NCI-H2081 (cell line): ENCODE data around the gene BYSL.
A peak's percentile ranks its signal among the peaks of the same experiment; 100 is the strongest.

ENCODE experiments used
- DNase-seq, 2 experiments: peaks; one replicate each; lab custom pipeline; 2025; lab: John Stamatoyannopoulos, UW

The BYSL gene

DNA sequence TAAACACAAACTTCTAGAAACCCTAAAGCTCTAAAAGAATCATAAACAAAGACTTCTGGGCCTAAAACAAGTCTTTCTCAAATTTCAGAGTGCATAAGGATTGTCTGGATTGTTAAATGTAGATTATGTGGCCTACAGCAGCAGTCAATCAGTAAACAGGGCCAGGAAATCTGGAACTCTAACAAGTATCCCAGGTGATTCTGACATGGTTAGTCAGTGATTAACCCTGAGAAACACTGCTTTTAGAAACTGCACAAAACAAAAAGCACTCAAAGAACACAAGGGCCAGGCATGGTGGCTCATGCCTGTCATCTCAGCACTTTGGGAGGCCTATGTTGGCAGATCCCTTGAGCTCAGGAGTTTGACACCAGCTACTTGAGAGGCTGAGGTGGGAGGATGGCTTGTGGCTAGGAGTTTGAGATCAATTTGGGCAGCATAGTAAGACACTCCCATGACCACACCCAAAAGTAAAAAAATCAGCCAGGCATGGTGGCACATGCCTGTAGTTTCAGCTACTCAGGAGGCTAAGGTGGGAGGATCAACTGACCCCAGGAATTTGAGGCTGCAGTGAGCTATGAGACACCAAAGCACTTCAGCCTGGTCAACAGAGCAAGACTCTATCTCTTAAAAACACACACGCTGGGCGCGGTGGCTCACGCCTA lies 6.3 kb upstream of the BYSL start:
- no peak for DNase-seq

DNA sequence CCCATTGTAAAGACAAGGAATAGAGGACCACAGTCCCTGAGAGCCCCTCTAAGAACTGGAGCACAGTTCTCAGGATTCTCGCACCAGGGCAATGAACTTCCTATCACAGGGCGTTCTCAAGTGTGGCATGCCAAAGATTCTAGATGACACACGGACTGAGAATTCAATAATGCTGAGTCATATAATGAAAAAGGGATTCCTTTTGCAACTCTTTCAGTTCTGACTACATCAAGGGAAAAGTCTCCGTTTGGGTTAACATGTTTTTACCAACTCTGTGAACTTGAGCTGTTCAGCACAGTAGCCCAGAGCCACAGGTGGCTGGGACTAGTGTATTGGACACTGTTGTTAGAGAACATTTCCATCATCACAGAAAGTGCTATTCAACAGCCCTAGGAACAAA lies 3.8 kb upstream of the BYSL start:
- DNase-seq: no peak

DNA sequence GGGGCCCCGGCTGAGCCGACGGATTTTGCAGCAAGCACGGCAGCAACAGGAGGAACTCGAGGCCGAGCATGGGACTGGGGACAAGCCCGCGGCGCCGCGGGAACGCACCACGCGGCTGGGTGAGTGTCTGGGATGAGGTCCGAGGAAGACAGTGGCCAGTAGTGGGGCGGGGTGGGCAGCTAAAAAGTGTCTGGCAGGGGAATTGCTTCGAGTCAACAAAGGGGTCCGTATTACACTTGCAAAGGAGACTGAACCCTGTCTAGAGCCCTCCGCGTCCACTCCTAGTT lies 356 bp downstream of the BYSL start:
- peak in 1 of 2 experiments; percentile 42 for DNase-seq

DNA sequence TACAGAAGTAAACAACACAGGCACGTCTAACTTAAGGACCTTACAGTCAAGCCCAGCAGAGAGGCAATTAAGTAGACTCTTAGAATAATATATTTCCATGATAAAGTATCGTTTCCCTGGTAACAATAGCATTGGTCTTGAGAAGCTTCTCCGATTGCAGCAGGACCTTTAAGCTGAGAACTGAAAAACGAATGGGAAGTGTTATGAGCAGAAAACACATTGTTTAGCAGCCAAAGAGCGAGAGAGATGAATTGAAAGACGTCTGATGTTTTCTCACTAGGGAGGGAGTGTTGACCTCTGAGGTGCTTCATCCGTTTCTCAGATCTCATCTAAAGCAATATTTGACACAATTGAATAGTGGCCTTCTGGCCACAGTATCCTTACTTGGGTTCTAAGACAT lies 855 bp downstream of the BYSL start:
- DNase-seq: no peak

DNA sequence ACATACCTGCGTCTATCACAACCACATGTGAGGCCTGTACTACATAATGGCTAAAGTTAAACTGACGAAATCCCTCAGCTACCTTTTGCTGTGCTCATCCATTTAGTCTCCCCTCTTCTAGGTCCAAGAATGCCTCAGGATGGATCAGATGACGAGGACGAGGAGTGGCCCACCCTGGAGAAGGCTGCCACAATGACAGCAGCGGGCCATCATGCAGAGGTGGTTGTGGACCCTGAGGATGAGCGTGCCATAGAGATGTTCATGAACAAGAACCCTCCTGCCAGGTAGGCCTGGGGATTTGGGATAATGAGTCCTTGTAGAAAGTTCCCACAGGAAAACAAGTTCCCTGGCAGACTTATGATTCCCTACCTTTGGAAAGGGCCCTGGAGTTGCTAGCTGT lies 6.0 kb downstream of the BYSL start:
- DNase-seq: no peak

DNA sequence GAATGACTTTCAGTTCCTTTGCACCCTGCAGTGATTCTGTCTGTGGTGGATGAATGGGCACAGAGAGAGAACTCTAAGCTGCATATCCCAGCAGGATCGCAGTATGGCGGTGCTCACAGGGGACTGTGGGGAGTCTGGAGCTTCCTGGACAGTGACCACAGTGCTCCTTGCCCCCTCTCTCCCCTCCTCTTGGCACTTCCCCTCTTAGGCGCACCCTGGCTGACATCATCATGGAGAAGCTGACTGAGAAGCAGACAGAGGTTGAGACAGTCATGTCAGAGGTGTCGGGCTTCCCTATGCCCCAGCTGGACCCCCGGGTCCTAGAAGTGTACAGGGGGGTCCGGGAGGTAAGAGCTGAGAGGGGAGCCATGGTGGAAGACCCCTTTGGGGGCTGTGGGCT lies 8.6 kb downstream of the BYSL start:
- no peak for DNase-seq

DNA sequence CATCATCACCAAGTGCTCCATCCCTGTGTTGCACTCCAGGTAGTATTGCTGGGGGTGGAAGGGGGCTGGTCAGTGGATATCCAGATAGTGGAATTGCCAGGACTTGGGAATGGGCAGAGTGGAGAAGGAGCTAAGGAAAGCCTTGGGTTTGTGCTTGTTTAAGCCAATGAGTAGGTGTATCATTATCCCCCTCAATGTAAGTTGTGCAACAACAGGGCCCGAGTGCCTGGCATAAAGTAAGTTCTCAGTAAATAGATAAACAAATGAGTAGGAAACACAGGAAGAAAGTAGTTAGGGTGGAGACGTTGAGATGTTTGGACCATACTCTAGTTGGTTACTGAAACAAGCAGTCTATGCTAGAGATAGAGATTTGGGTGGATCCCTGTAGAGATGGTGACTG lies 10.5 kb downstream of the BYSL start:
- no peak for DNase-seq

DNA sequence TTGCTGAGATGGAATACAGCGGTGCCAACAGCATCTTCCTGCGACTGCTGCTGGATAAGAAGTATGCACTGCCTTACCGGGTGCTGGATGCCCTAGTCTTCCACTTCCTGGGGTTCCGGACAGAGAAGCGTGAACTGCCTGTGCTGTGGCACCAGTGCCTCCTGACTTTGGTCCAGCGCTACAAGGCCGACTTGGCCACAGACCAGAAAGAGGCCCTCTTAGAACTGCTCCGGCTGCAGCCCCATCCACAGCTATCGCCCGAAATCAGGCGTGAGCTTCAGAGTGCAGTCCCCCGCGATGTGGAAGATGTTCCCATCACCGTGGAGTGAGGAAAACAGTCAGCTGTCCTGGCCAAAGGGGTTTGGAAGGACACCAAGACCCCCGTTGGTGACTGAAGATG lies 11.1 kb downstream of the BYSL start:
- DNase-seq: no peak

DNA sequence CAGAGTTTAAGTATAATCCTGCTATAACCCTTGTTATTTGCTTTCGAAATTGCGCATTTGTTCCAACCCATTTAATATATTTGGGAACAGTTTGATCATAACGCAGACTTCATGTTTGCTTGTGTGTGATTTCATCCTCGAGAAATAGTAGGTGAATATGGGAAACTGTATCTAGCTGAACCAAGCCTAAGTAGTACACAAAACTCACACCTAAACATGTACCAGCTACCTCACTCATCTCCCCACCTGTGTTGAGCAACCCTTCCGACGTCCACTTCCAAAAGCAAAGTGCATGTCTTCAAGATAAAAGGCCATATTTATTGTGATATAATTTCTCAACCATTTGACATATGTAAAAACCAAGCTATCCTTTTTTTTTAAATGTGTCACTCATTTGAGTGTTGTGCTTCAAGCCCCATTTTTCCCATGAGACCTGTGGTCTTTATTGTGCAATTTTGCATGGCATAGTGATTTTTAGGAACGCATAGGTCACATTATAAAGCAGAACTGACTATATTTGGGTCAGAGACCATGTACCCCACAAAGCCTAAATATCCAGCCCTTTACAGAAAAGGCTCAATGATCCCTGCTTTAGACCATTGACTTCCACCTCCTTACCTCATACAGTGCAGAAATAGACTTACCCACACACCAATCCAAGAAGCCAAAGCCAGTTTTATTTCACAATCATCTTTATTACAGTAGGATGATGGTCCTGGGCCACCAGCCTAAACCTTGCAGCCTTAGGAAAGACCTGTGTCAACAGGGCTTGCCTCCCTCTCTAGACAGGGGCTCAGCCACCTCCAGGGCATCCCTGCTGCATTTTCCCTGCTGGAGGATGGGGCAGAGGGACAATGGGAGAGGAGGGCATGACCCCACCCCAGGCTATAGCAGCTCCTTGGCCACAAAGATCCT lies 13.2 kb downstream of the BYSL start:
- DNase-seq: no peak

DNA sequence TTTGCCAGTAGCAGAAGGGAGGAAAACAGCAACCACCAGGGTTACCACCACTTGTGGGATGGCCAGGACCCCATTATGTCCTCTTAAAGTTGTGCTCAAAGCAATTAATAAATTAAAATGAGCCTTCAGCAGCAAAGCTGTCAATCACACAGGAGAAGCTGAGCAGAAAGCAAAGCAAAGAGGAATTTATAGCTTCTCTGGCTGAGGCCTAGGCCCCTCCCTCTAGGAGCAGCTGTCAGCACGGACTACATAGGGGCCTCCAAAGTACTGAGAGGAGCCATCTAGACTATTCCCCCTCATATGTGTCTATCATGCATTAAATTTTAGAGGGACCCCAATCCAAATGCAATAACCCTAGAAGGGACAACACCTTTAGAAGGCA lies 13.9 kb downstream of the BYSL start:
- DNase-seq: no peak

DNA sequence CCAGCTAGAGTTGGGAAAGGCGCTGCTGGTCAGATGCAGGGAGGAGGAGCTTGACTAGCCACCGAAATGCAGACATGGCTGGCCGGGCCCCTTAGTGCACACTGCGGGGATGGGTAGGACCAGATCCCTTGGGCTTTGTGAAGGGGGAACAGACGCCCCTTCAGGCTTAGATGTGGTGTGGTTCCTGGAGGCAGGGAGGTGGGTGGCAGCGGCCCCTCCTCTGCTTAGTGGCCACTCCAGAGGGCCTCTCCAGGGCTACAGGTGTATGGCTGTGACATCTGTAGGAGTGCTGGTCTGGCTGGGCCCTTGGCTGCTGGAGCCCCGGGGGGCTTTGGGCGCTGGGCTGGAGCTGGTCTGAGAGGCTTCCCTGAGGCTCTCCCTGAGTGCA lies 14.4 kb downstream of the BYSL start:
- DNase-seq: no peak

DNA sequence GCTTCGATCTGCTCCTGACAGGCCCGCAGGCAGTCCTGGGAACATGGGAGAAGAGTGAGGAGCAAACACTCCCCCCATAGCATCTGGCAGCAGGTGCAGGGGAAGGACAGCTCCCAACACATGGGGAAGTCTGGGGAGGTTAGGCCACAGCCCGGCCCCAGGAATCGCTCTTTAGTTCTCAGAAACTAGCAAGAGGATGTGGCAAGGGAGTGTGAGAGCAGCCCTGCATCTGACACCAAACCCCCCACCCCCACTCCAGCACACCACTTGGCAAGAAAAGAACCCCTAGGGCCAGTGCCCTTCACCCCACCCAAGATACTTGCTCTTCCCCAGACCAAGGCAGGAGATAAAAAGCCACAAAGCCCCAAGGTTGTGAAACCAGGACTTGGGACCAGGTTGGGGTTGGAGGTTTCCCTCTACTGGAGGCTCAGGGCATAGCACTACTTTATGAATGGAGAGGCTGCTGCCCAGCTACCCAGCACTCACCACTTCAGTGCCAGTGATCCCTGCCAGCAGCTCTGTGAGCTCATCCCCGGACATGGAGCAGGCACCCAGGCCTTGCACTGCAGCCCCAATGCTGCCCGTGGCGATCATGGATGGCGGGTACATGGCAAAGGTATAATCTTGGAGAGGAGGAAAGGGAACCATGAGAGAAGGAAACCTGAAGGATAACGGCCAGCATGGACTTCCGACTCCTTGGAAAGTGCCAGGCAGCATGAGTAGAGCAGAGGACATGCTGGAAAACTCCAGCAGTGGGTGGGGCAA lies 15.0 kb downstream of the BYSL start:
- DNase-seq: peak; percentile 39 to 61

DNA sequence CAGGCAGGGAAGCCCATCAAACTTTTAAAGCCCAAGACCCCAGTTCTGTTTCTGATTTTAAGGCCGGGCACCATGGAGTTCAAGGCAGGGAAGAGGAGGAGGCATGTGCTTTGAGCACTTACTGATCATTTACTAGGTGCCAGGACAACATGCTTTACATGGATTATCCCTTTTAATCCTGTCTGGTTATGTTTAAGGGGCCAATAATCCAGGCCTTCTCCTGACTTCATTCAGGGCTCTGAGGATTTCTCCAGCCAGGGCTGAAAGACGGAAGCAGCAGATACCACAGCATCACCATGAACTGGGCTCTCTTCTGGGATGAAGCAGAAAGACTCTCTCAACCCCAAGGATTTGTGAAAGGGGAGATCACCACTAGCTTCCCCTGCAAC lies 16.2 kb downstream of the BYSL start:
- no peak for DNase-seq

DNA sequence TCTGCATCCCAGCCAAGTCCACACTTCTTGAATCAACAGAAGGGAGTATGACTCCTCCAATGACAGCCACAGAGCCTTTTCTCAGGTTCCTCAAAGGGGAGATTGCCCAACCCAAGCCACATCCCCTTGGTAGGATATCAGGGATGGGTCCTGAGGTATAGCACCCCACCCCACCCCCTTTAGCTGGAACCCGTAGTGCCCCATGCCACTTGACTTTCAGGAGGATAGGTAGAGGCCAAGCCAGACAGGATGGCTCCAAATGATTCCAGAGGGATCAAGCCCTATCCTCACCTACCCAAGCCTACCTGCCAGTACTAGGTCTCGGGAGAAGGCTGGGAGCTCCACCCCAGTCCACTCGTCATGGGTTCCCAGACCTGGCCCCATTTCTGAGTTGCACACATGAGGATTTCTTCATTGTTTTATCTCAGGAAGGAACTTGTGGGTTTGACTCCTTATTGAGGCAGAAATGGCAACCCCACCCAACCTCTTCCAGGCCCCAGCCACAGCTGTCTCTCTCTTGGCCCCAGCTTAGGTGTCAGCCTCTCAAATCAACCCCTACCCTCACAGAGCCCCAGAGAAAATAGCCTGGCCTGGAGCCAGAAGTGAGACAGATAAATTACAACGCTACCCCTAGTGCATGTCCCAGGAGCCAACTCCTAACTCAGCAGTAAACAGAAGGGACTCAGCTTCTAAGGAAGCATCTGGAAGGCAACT lies 16.7 kb downstream of the BYSL start:
- DNase-seq: no peak

DNA sequence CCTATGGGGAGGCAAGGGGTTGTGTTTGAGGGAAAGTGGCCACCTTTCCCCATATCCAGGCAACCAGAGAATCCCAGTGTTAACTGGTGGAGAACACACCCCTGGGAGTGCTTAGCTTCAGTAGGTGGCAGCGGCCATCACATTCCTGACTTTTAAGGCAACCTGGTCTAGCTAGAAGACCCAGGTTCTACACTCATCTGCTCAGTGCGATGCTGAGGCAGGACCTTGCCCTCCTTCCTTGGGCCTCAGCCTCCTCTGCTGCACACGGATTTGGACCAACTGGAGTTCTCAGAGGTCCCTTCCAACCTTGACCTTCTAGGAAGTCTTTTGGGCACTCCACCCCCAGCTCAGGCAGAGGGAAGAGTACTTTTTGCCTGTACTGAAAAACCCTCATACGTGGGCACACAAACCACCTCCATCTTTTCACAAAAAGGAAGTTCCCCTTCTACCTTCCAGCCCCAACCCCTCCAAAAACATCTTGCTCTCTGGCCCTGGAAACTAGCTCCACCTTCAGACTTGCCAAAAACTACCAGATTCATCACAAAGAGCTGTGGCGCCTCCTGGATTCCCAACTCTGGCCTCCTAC lies 17.4 kb downstream of the BYSL start:
- no peak for DNase-seq

DNA sequence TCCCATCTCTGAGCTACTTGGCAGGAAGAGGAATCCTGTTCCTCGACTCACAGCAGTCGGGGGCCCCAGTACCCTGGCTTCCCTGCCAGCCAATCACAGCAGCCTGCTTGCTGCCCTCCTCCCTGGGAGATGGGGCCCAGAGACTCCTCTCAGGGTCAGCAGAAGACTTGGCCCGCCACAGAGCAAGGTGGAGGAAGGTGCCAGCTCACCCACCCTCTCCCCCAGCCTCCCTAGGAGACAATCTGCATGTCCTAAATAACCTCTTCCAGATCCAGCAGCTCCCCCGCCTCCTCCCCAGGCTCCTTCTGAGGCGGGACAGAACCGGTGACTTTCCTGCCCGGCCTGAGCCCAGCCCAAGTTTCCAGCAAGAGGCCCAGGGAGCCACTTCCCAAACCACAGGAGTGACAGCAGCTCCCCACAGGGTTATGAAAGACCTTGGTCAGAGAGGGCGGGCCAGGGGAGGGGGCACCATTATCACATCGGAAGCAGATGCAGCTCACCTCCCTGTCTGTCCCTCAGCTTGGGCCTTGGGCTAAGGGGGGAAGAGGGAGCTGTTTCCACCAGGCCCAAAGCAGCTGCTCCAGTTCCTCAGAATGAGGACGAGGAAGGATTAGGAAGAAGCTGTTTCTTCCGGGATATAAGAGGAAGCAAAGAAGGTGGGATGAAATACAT lies 18.0 kb downstream of the BYSL start:
- no peak for DNase-seq

DNA sequence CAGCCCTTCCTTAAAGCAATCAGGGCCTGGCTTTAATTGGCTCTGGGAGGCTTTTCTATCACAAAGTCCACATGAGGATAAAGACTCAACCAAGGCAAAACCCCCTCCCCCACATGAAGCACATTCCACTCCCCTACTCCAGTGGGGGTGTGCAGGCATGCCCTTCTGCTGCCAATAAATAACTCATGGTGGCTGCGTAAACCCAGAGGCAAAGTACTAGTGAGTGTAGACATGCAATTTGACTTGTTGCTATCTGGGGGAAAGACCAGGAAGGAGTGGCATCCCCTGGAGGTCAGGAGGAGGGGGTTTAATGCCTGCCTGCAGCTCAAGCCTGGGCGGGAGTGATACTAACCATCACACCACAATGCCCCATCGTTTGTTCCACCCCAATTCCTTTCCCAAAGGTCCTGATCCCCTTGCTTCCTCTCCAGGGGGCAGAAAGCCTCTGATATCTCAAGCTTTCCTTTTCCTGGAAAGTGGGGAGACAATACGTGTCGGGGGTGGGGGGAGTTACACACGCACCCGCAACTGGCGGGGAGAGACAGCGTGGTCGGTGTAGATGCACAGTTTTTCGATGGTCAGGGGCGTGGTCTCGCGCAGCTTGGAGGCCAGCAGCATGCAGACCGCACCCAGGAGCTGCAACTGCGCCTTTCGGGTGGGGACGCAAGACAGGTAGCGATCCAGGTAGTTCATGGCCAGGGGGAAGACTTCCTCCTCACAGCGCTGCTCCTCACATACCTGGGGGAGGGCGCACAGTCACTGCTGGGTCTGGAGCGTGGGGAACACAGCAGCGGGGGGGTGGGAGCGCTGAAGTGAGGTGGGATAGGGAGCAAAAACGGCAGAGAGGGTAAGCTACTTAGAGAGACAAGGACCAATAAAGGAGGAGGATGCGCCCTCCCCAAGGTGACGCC lies 18.8 kb downstream of the BYSL start:
- no peak for DNase-seq

DNA sequence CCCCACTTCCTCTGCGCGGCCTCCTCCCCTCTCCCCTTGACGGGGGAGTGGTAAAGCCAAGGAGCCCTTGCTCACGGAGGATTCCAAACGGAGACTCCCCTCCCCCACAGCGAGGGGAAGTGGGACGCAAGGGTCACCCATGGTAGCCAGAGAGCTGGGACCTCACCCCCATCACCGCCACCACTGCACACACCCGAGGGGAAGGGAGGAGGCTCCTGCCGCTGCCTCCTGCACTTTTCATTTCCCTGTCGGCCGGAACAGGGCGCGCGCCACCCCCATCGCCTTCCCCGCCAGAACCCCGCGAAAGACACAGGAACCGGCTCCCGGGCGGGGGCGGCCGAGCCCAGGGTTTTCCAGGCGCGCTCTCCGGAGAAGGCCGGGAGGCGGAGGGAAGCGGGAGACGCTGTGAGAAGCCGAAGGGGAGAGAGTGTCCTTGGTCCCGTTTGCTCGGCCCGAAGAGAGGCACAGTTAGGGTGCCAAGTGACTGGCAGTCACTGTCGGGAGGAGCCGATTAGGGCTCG lies 19.5 kb downstream of the BYSL start:
- DNase-seq: no peak

DNA sequence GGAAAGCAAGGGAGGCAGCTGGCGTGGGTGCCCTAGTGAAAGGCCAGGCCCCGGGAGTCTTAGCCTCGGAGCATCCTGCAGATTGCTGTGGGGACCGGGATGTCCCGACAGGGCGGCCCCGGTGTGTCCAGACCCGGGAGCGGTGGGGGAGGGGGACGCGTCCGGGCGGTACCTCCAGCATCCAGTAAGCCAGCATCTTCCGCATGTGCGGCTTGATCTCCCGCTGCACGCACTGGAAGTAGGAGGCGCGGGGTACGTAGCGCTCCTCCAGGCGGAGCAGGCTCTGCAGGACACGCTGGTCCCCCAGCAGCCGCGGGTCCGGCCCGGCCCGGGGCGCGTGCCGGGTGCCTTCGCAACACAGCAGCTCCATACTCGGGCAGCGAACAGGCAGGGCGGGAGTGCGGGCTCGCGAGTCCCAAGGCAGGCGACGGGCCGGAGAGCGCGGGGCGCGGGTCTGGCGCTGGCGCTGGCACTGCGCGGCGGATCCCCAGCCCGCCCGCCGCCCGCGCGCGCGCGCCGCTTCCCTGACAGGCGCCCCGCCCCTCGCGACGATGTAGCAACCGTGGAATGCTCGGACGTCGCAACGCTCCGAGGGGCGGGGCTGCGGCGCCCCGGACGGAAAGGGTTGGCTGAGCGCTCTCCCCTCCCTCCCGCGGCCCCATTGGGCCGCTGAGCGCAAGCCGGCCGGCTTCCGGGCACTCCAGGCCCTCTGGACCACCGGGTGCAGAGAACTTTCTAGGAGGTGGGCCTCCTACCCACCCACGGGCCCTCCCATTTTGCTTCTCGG lies 20.2 kb downstream of the BYSL start, which contains the start of gene CCND3:
Gene CCND3 (minus strand): TSS at position 529 of the 787 bp plus-strand sequence. CDS start 159 bp downstream, at position 370.
- peak; percentile 86 to 94 for DNase-seq
